ENCODE measurements around the gene LRRC23. TPM values are rescaled to one million over a fixed set of nuclear protein-coding genes. Genes with fewer than 3 reads are reported as not detected.

The LRRC23 gene
- total RNA-seq, 1 experiment from 2014 or later: 8.0 TPM

DNA sequence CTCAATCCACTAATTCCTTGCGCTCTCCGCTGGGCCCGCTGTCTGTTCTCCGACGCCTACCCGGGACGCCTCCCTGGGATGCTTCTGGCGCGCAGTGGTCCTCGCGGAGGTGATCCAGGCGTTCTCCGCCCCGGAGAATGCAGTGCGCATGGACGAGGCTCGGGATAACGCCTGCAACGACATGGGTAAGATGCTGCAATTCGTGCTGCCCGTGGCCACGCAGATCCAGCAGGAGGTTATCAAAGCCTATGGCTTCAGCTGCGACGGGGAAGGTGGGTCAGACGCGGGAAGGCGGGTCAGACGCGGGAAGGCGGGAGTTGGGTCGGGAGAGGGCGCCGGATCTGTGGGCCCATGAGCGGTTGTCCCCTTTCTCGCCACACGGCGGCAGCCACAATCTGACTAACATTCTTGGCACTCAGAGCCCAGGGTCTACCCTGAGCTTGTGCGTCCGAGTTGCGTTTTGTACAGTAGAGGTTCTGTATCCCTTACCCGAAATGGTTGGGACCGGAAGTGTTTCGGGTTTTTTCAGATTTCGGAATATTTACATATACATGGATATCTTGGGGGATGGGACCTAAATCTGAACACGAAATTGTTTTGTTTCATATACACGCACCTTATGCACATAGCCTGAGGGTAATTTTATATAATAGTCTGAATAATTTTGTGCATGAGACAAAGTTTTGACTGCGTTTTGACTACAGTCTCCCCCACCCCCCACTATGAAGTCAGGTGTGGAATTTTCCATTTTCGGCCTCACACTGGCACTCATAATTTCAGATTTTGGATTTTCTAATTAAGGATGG, 40.0 kb downstream of the LRRC23 start:
- Histone ChIP-seq H2AFZ (ENCODE audit: low read depth, low read length, poor library complexity, severe bottlenecking) (no peak overlapping the region), H3K9ac (ENCODE audit: low read length) (peak overlapping the region; percentile 88), H3K36me3 (ENCODE audit: control insufficient read depth in 1 of 2, insufficient read depth in 2 of 2, low read length in 2 of 2) (peaks cover 2 to 9% of the 10 kb centered on the region in 2 experiments; a peak in 2 of 4 replicates), H3K79me2 (ENCODE audit: insufficient read depth, low read length) (peaks cover 16% of the 10 kb centered on the region), H3K27ac (ENCODE audit: low read depth, low read length) (peak overlapping the region; percentile 99), H3K4me3 (replicated peaks in 1 of 2; ENCODE audit: low read depth in 1 of 2, low read length in 2 of 2) (peak overlapping the region; percentile 68 to 71), H3K4me2 (ENCODE audit: low read length) (peak overlapping the region; percentile 92), H3K9me2 (ENCODE audit: insufficient read depth) (no peaks in the 10 kb centered on the region), H3K4me1 (ENCODE audit: control insufficient read depth in 1 of 2, insufficient read depth in 2 of 2, low read length in 2 of 2) (peaks cover 22 to 66% of the 10 kb centered on the region in 2 experiments), H3K27me3 (ENCODE audit: insufficient read depth, low read length) (no peaks in the 10 kb centered on the region), H3K9me3 (ENCODE audit: control insufficient read depth in 1 of 2, insufficient read depth in 1 of 2, low read depth in 1 of 2, low read length in 2 of 2) (no peaks in the 10 kb centered on the region), H4K20me1 (ENCODE audit: insufficient read depth) (no peaks in the 10 kb centered on the region)
- POLR2A ChIA-PET: interaction anchor here (0.6 to 7.7 kb wide), 40 partner anchors 10 to 703 kb away, joined by 3 to 269 read pairs (median 5); partner anchors contain the start of genes ATN1, C1RL, CDCA3 and COPS7A
- CTCF ChIA-PET: interaction anchor here (1.0 to 6.1 kb wide), 12 partner anchors 18 to 218 kb away, joined by 3 to 101 read pairs (median 6); partner anchors contain the start of genes C1R, C1RL and SPSB2
- DNase-seq (ENCODE audit: low read depth, low spot score) (peak; percentile 89), ATAC-seq (peak; percentile 39)
- TF ChIP-seq YY1 (IDR thresholded peaks at IDR 0.05; ENCODE audit: extremely low read depth, insufficient replicate concordance, low read depth, low read length) (peak; percentile 53), RAD21 (IDR thresholded peaks at IDR 0.05; ENCODE audit: low read depth) (no peak), EZH2phosphoT487 (IDR thresholded peaks at IDR 0.05; ENCODE audit: borderline replicate concordance) (no peak), POLR2A (IDR thresholded peaks at IDR 0.05; ENCODE audit: borderline replicate concordance, extremely low read depth, insufficient read depth, insufficient read length) (no peak), ZFX (IDR thresholded peaks at IDR 0.05) (peak; percentile 33; the same call in 1 of the 2 replicates), POLR2AphosphoS5 (IDR thresholded peaks at IDR 0.05; ENCODE audit: low read depth, low read length) (peak; percentile 47; the same call in 1 of the 2 replicates), FOSL1 (IDR thresholded peaks at IDR 0.05; ENCODE audit: low read depth) (no peak), TCF7L2 (IDR thresholded peaks at IDR 0.05; ENCODE audit: borderline replicate concordance, extremely low read depth, insufficient read depth, insufficient read length) (peak; percentile 61)
- TF ChIP-seq, protein P1, sequence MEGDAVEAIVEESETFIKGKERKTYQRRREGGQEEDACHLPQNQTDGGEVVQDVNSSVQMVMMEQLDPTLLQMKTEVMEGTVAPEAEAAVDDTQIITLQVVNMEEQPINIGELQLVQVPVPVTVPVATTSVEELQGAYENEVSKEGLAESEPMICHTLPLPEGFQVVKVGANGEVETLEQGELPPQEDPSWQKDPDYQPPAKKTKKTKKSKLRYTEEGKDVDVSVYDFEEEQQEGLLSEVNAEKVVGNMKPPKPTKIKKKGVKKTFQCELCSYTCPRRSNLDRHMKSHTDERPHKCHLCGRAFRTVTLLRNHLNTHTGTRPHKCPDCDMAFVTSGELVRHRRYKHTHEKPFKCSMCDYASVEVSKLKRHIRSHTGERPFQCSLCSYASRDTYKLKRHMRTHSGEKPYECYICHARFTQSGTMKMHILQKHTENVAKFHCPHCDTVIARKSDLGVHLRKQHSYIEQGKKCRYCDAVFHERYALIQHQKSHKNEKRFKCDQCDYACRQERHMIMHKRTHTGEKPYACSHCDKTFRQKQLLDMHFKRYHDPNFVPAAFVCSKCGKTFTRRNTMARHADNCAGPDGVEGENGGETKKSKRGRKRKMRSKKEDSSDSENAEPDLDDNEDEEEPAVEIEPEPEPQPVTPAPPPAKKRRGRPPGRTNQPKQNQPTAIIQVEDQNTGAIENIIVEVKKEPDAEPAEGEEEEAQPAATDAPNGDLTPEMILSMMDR (IDR thresholded peaks at IDR 0.05 in 2 of 3, conservative IDR thresholded peaks at IDR 0.05 in 1 of 3; ENCODE audit: borderline replicate concordance in 1 of 3, insufficient read depth in 1 of 3, low read depth in 2 of 3, low read length in 2 of 3): peak in 2 of 3 experiments; percentile 76 to 77; a peak in 4 of 6 replicates
- intact Hi-C loops (cut with micrococcal nuclease): loop anchor here (1.0 to 10.0 kb wide), 5 partner anchors 75 to 693 kb away; partner anchors contain the start of genes C1R and C1RL
- BruUV-seq (replicated peaks): no TSS peak
- RAD21 ChIA-PET (ENCODE audit: low non-redundant PET in 1 of 2, low total read pairs in 2 of 2, uncharacterized antibody in 2 of 2, unreplicated experiment in 2 of 2): interaction anchor here (0.5 to 2.8 kb wide), 7 partner anchors 18 to 182 kb away, joined by 3 to 22 read pairs (median 4); partner anchors contain the start of gene C1RL (in 1 of the 2)

All from HCT116 (cell line).